GM18502 (cell line): ENCODE results near the gene AOX1.
"Not testable (repeated sequence)": the region's sequence is repeated elsewhere in the genome, so short reads cannot be mapped to it uniquely, and the experiment has no call there.

ENCODE experiments used
- ATAC-seq: cut with Tn5 transposase; IDR thresholded peaks from one replicate; pipeline ENCODE4 v1.9.1; 2021; ENCODE audit warnings: mild to moderate bottlenecking; ENCODE audit not compliant: unreplicated experiment, poor library complexity

AOX1 gene

GRCh38 chr2:200661477-200661876 lies 75.7 kb downstream of the AOX1 start:
- no peak for ATAC-seq

- no peak for ATAC-seq
Observed at GRCh38 chr2:200662727-200663126, 76.9 kb downstream of the AOX1 start.

GRCh38 chr2:200664770-200665494 lies 79.1 kb downstream of the AOX1 start:
- ATAC-seq: no peak

- ATAC-seq: no peak
Observed at GRCh38 chr2:200665626-200666453, 80.0 kb downstream of the AOX1 start.

GRCh38 chr2:200667413-200667812 lies 81.6 kb downstream of the AOX1 start:
- ATAC-seq: no peak

GRCh38 chr2:200668478-200668877 lies 82.7 kb downstream of the AOX1 start:
- no peak for ATAC-seq

GRCh38 chr2:200669308-200669707 lies 83.5 kb downstream of the AOX1 start:
- ATAC-seq: no peak

GRCh38 chr2:200670313-200670712 lies 84.5 kb downstream of the AOX1 start:
- no peak for ATAC-seq

GRCh38 chr2:200670751-200671150 lies 84.9 kb downstream of the AOX1 start:
- ATAC-seq: no peak

GRCh38 chr2:200673191-200673590 lies 87.4 kb downstream of the AOX1 start:
- ATAC-seq: no peak

- ATAC-seq: no peak
Observed at GRCh38 chr2:200674837-200675236, 89.0 kb downstream of the AOX1 start.

- no peak for ATAC-seq
Observed at GRCh38 chr2:200677171-200677570, 91.4 kb downstream of the AOX1 start.

GRCh38 chr2:200677721-200678532 lies 92.1 kb downstream of the AOX1 start:
- ATAC-seq: no peak

- ATAC-seq: no peak
Observed at GRCh38 chr2:200679127-200679526, 93.3 kb downstream of the AOX1 start.

- no peak for ATAC-seq
Observed at GRCh38 chr2:200679535-200679934, 93.7 kb downstream of the AOX1 start.

- no peak for ATAC-seq
Observed at GRCh38 chr2:200681697-200682096, 95.9 kb downstream of the AOX1 start.

- not testable (repeated sequence) for ATAC-seq
Observed at GRCh38 chr2:200682407-200682806, 96.6 kb downstream of the AOX1 start.

- no peak for ATAC-seq
Observed at GRCh38 chr2:200687922-200688920, 102.4 kb downstream of the AOX1 start.

GRCh38 chr2:200689115-200689514 lies 103.3 kb downstream of the AOX1 start:
- ATAC-seq: no peak
